ENCODE results near the gene CH25H. TPM values are rescaled to one million over a fixed set of nuclear protein-coding genes. Genes with fewer than 3 reads are reported as not detected.

CH25H gene
- total RNA-seq, 1 donor from 2014 or later, result 1.00 TPM

GRCh38 chr10:89235073-89235798 lies 28.1 kb upstream of the CH25H start:
- intact Hi-C loops (cut with DNase I), result no loop called here
- no peak for DNase-seq (ENCODE audit: low spot score)

GRCh38 chr10:89233033-89233432 lies 25.9 kb upstream of the CH25H start:
- no peak for DNase-seq (ENCODE audit: low spot score)
- intact Hi-C loops (cut with DNase I), result no loop called here

- intact Hi-C loops (cut with DNase I), result no loop called here
- no peak for DNase-seq (ENCODE audit: low spot score)
Observed at GRCh38 chr10:89228962-89229361, 21.8 kb upstream of the CH25H start.

GRCh38 chr10:89228146-89228545 lies 21.0 kb upstream of the CH25H start:
- intact Hi-C loops (cut with DNase I), result no loop called here
- DNase-seq (ENCODE audit: low spot score), result no peak

- no peak for DNase-seq (ENCODE audit: low spot score)
Observed at GRCh38 chr10:89226891-89227290, 19.8 kb upstream of the CH25H start.

GRCh38 chr10:89224739-89225443 lies 17.8 kb upstream of the CH25H start:
- intact Hi-C loops (cut with DNase I), result no loop called here
- no peak for DNase-seq (ENCODE audit: low spot score)

More at GRCh38 chr10:89226891-89227290, 19.8 kb upstream of the CH25H start:
- intact Hi-C loops (cut with DNase I), result no loop called here

- DNase-seq (ENCODE audit: low spot score), result no peak
- intact Hi-C loops (cut with DNase I), result no loop called here
Observed at GRCh38 chr10:89221919-89222318, 14.8 kb upstream of the CH25H start.

GRCh38 chr10:89219513-89220218 lies 12.5 kb upstream of the CH25H start:
- no peak for DNase-seq (ENCODE audit: low spot score)
- intact Hi-C loops (cut with DNase I), result loop anchor here (5.0 kb wide), 1 partner anchor 382 kb away; no protein-coding TSS in a partner anchor

GRCh38 chr10:89217057-89217990 lies 10.2 kb upstream of the CH25H start:
- intact Hi-C loops (cut with DNase I), result loop anchor here (2.0 to 5.0 kb wide), 2 partner anchors 283 to 380 kb away; no protein-coding TSS in a partner anchor
- no peak for DNase-seq (ENCODE audit: low spot score)

- no peak for DNase-seq (ENCODE audit: low spot score)
- intact Hi-C loops (cut with DNase I), result loop anchor here (2.0 to 5.0 kb wide), 2 partner anchors 281 to 379 kb away; no protein-coding TSS in a partner anchor
Observed at GRCh38 chr10:89216056-89216455, 8.9 kb upstream of the CH25H start.

- no peak for DNase-seq (ENCODE audit: low spot score)
- intact Hi-C loops (cut with DNase I), result loop anchor here (5.0 kb wide), 1 partner anchor 378 kb away; no protein-coding TSS in a partner anchor
Observed at GRCh38 chr10:89215511-89215910, 8.4 kb upstream of the CH25H start.

GRCh38 chr10:89214566-89215165 lies 7.5 kb upstream of the CH25H start:
- DNase-seq (ENCODE audit: low spot score), result no peak
- intact Hi-C loops (cut with DNase I), result loop anchor here (5.0 kb wide), 1 partner anchor 377 kb away; no protein-coding TSS in a partner anchor

GRCh38 chr10:89213191-89213808 lies 6.2 kb upstream of the CH25H start:
- intact Hi-C loops (cut with DNase I), result loop anchor here (1.0 kb wide), 1 partner anchor 183 kb away; no protein-coding TSS in a partner anchor
- DNase-seq (ENCODE audit: low spot score), result no peak

- no peak for DNase-seq (ENCODE audit: low spot score)
Observed at GRCh38 chr10:89210794-89211425, 3.8 kb upstream of the CH25H start.

GRCh38 chr10:89209718-89210117 lies 2.6 kb upstream of the CH25H start:
- no peak for DNase-seq (ENCODE audit: low spot score)
- intact Hi-C loops (cut with DNase I), result loop anchor here (5.0 kb wide), 2 partner anchors 97 to 137 kb away; no protein-coding TSS in a partner anchor

More at GRCh38 chr10:89210794-89211425, 3.8 kb upstream of the CH25H start:
- intact Hi-C loops (cut with DNase I), result no loop called here

GRCh38 chr10:89207801-89208551 lies 859 bp upstream of the CH25H start:
- peak; percentile 82 for DNase-seq (ENCODE audit: low spot score)
- intact Hi-C loops (cut with DNase I), result loop anchor here (5.0 kb wide), 2 partner anchors 96 to 136 kb away; no protein-coding TSS in a partner anchor
